K562 (cell line): ENCODE measurements around the gene FBN1. TPM values are rescaled to one million over a fixed set of nuclear protein-coding genes. Genes with fewer than 3 reads are reported as not detected.

Experiments
- ATAC-seq: fragments of 200-7000 bp; cut with Tn5 transposase; 3 replicates; pipeline ENCODE4 v1.9.1; 2020; ENCODE audit warnings: moderate library complexity
- BruUV-seq: library from RNA; stranded (reverse); fragments of 400-500 nt; replicated peaks from 2 replicates; lab custom pipeline; 2021; lab: Mats Ljungman, UMichigan
- CTCF ChIA-PET: fragments of 300-600 bp; formaldehyde crosslinking; extraction: SDS; loops from one replicate; lab custom pipeline; 2021; ENCODE audit warnings: low intra/inter-chr PET ratio; lab: Yijun Ruan, JAX
- POLR2A ChIA-PET: fragments of 300-600, 350-650 bp; sonication (Branson Sonifier 250); formaldehyde crosslinking; extraction: SDS; loops from one replicate; lab custom pipeline; 2021; ENCODE audit warnings: antibody characterized with exemption, inconsistent platforms; lab: Yijun Ruan, JAX
- DNase-seq, 4 experiments: peaks; one replicate each; pipeline versions ENCODE4 v3.0.0 to v3.0.0-alpha.2; 2011 to 2018; ENCODE audit warnings: low spot score in 3 of 4, mixed read lengths in 3 of 4; ENCODE audit errors: extremely low read depth in 1 of 4
- FAIRE-seq: peaks from 2 replicates; lab custom pipeline; 2011; peaks lifted over from hg19 to GRCh38; lab: Jason Lieb, UNC
- H2AFZ ChIP-seq: 2 replicates; pipeline ENCODE4 v1.6.0; 2011; ENCODE audit warnings: low read depth, low read length, control low read depth, inconsistent platforms
- H3K27ac ChIP-seq: fragments of 200-600 bp; 3 replicates; pipeline ENCODE4 v1.8.0; 2011; ENCODE audit warnings: low read depth, mild to moderate bottlenecking, control low read depth, inconsistent platforms, low read length, moderate library complexity, mixed read lengths; ENCODE audit errors: extremely low read depth
- H3K27me3 ChIP-seq, 2 experiments: fragments of 300-600 bp in 1 of 2; 2 replicates in 1 of 2; 3 replicates in 1 of 2; pipeline versions ENCODE4 v1.6.0 to v1.8.0; 2011; ENCODE audit warnings: inconsistent platforms in 2 of 2, low read length in 2 of 2, mild to moderate bottlenecking in 1 of 2, mixed read lengths in 1 of 2, moderate library complexity in 1 of 2; ENCODE audit not compliant: control insufficient read depth in 2 of 2, insufficient read depth in 2 of 2
- H3K36me3 ChIP-seq: fragments of 300-600 bp; 3 replicates; pipeline ENCODE4 v1.8.0; 2011; ENCODE audit warnings: mild to moderate bottlenecking, low read length, inconsistent platforms; ENCODE audit not compliant: control insufficient read depth, insufficient read depth
- H3K4me1 ChIP-seq, 2 experiments: fragments of 200-600 bp in 1 of 2; replicated peaks in 1 of 2; 2 replicates in 1 of 2; 3 replicates in 1 of 2; pipeline versions ENCODE4 v1.5.1 to v1.8.0; 2011; ENCODE audit warnings: inconsistent platforms in 2 of 2, low read length in 2 of 2, mild to moderate bottlenecking in 1 of 2, mixed read lengths in 1 of 2, moderate library complexity in 1 of 2; ENCODE audit not compliant: control insufficient read depth in 2 of 2, insufficient read depth in 2 of 2
- H3K4me2 ChIP-seq: 2 replicates; pipeline ENCODE4 v1.6.1; 2011; ENCODE audit warnings: low read length, control low read depth, inconsistent platforms, mixed read lengths; ENCODE audit not compliant: insufficient read depth
- H3K4me3 ChIP-seq: fragments of 200-600 bp; sonication (generic), shearing (Covaris generic); 2 replicates; pipeline ENCODE4 v1.5.1; 2016; ENCODE audit warnings: control low read depth, inconsistent platforms
- H3K79me2 ChIP-seq: fragments of 200-600 bp; 3 replicates; pipeline ENCODE4 v1.8.0; 2011; ENCODE audit warnings: low read length, inconsistent platforms; ENCODE audit not compliant: control insufficient read depth, insufficient read depth
- H3K9ac ChIP-seq, 2 experiments: 2 replicates each; pipeline versions ENCODE4 v1.6.0 to v1.6.1; 2011; ENCODE audit warnings: low read depth in 2 of 2, low read length in 2 of 2, control low read depth in 1 of 2, inconsistent platforms in 1 of 2, mild to moderate bottlenecking in 1 of 2, mixed read lengths in 1 of 2; ENCODE audit not compliant: insufficient read depth in 1 of 2
- H3K9me1 ChIP-seq: one replicate; pipeline ENCODE4 v1.6.0; 2011; ENCODE audit warnings: inconsistent platforms, mild to moderate bottlenecking, low read length, moderate library complexity; ENCODE audit not compliant: control insufficient read depth, insufficient read depth
- H3K9me3 ChIP-seq: replicated peaks from 2 replicates; pipeline ENCODE4 v1.5.1; 2011; ENCODE audit warnings: low read depth, low read length, inconsistent platforms; ENCODE audit not compliant: control insufficient read depth, insufficient read depth
- H4K20me1 ChIP-seq: replicated peaks from 2 replicates; pipeline ENCODE4 v1.6.1; 2011; ENCODE audit warnings: low read length, inconsistent platforms, mixed read lengths; ENCODE audit not compliant: control insufficient read depth, insufficient read depth
- FUS ChIP-seq: fragments of 200-400 bp; formaldehyde crosslinking; optimal IDR thresholded peaks from 2 replicates; pipeline ENCODE3; 2017; ENCODE audit warnings: low read depth, low read length
- JUND ChIP-seq, 2 experiments: IDR thresholded peaks; 2 replicates in 1 of 2; 3 replicates in 1 of 2; pipeline ENCODE4 v1.6.1; 2011; ENCODE audit warnings: borderline replicate concordance in 2 of 2, low read depth in 2 of 2, low read length in 2 of 2, improper control_type of control experiment in 1 of 2, missing biosample characterization in 1 of 2, missing genetic modification characterization in 1 of 2, missing genetic modification reagents in 1 of 2
- NFE2 ChIP-seq: IDR thresholded peaks from 2 replicates; pipeline ENCODE4 v1.6.1; 2014; ENCODE audit warnings: antibody characterized with exemption, low read depth
- RNF2 ChIP-seq: sonication (generic); IDR thresholded peaks from 2 replicates; pipeline ENCODE4 v1.6.1; 2016
- ZNF3 ChIP-seq: fragments of 250-450 bp; sonication (Bioruptor Pico); IDR thresholded peaks from 2 replicates; pipeline ENCODE4 v1.5.0; 2021; ENCODE audit warnings: mild to moderate bottlenecking, moderate library complexity
- ZNF561 ChIP-seq: fragments of 450-650 bp; formaldehyde crosslinking; conservative IDR thresholded peaks from 2 replicates; pipeline ENCODE4 v1.4.0; 2020; ENCODE audit warnings: mild to moderate bottlenecking, moderate library complexity
- ZNF79 ChIP-seq: fragments of 250-450 bp; sonication (Bioruptor Pico); IDR thresholded peaks from 2 replicates; pipeline ENCODE4 v1.4.0; 2020; ENCODE audit warnings: low read depth, mild to moderate bottlenecking, moderate library complexity
- WGBS: fragments of 100-300 bp; shearing (Covaris generic); methylation state at CpG from one replicate; pipeline ENCODE4 v1.1.6; 2016; ENCODE audit warnings: low coverage, mixed read lengths; ENCODE audit not compliant: insufficient coverage; ENCODE audit errors: missing lambda C conversion rate; 5-methylcytosine and 5-hydroxymethylcytosine counted together
- in situ Hi-C: fragments of 300-500 bp; cut with MboI; formaldehyde crosslinking; loops from 4 replicates; pipeline ENCODE4 v1.15.0; 2018; ENCODE audit warnings: inconsistent platforms, mixed read lengths
- intact Hi-C: fragments of 100-400 bp; cut with micrococcal nuclease; formaldehyde crosslinking; loops from 2 replicates; pipeline ENCODE4 v1.14.2; 2022
- polyA plus RNA-seq, 8 experiments: library from polyadenylated mRNA; depleted of rRNA in 4 of 8; stranded (reverse) in 5 of 8; unstranded in 3 of 8; fragments of >200 nt; fragmentation: Nextera tagmentation in 2 of 8; fragmentation: Illumina TruSeq in 1 of 8; extraction: Ambion mirVana in 2 of 8; extraction: Trizol in 1 of 8; gene quantifications; 2 replicates each; pipeline versions ENCODE4 v1.2.1 to v1.2.3, GENCODE V29; 2011 to 2014; ENCODE audit warnings: inconsistent platforms in 1 of 8, missing spikeins in 1 of 8
- total RNA-seq, 7 experiments: library from RNA; depleted of rRNA in 6 of 7; stranded (reverse); fragments of >200 nt in 6 of 7; fragmentation: Illumina TruSeq in 2 of 7; extraction: Trizol in 2 of 7; gene quantifications; 2 replicates each; pipeline versions ENCODE4 v1.2.1 to v1.2.3, GENCODE V29; 2011 to 2021; ENCODE audit warnings: low replicate concordance in 1 of 7

Gene FBN1
- total and polyA plus RNA-seq, 9 of the 15 experiments (the other 6 are each of a cell fraction or from before 2014, with no cell fraction given) = 0.15 to 1.2 (median 0.60) TPM

- Histone ChIP-seq H2AFZ (peak overlapping the region; percentile 60), H3K4me1 (peaks cover 0 to 1% of the 10 kb centered on the region in 2 experiments; a peak in 1 of 5 replicates), H3K9me3 (no peaks in the 10 kb centered on the region), H3K27me3 (no peaks in the 10 kb centered on the region), H3K27ac (no peak overlapping the region), H3K79me2 (no peaks in the 10 kb centered on the region)
- CTCF ChIA-PET = no interaction called here
- in situ Hi-C loops = no loop called here
- 0 out of 3 replicates have a peak, but pooled peaks have one; percentile 38 for ATAC-seq
- no TSS peak for BruUV-seq
- POLR2A ChIA-PET = interaction anchor here (0.5 kb wide), 1 partner anchor 22 kb away, joined by 3 read pairs; no protein-coding TSS in a partner anchor
- TF ChIP-seq NFE2 = no peak
- TF ChIP-seq JUND (IDR thresholded peaks at IDR 0.05; ENCODE audit: borderline replicate concordance, low read depth, low read length) = no peak
- no peak for TF ChIP-seq JUND (tag; IDR thresholded peaks at IDR 0.05; ENCODE audit: borderline replicate concordance, low read depth, low read length)
- TF ChIP-seq ZNF3 (CRISPR knock-in tag) = no peak
- TF ChIP-seq ZNF79 (CRISPR knock-in tag) = no peak
- no peak for TF ChIP-seq ZNF561
- TF ChIP-seq RNF2 = no peak
- TF ChIP-seq FUS = no peak
- TF ChIP-seq, all 486 proteins: peak for 0
- 36% methylated on average over 5 of the region's 5 CpGs for WGBS
- no peak overlapping the region for H3K4me3 ChIP-seq
- no peak overlapping the region for H3K4me2 ChIP-seq
- H3K36me3 ChIP-seq = no peaks in the 10 kb centered on the region
- H3K9ac ChIP-seq = no peak overlapping the region
- H4K20me1 ChIP-seq = no peaks in the 10 kb centered on the region
- FAIRE-seq = no peak
- no peaks in the 10 kb centered on the region for H3K9me1 ChIP-seq
- intact Hi-C loops = loop anchor here (5.0 kb wide), 1 partner anchor 109 kb away; no protein-coding TSS in a partner anchor
- DNase-seq = no peak
Observed at GRCh38 chr15:48636511-48636910, 9.0 kb downstream of the FBN1 start.
